SH-SY5Y (cell line): ENCODE measurements around the gene RIN1.

ENCODE experiments used
- GATA2 ChIP-seq: IDR thresholded peaks from 2 replicates; pipeline ENCODE4 v1.6.1; 2011; ENCODE audit warnings: mild to moderate bottlenecking, low read depth, low read length
- GATA3 ChIP-seq: IDR thresholded peaks from 2 replicates; pipeline ENCODE4 v1.6.1; 2011; ENCODE audit warnings: low read depth, mild to moderate bottlenecking, low read length, moderate library complexity

DNA sequence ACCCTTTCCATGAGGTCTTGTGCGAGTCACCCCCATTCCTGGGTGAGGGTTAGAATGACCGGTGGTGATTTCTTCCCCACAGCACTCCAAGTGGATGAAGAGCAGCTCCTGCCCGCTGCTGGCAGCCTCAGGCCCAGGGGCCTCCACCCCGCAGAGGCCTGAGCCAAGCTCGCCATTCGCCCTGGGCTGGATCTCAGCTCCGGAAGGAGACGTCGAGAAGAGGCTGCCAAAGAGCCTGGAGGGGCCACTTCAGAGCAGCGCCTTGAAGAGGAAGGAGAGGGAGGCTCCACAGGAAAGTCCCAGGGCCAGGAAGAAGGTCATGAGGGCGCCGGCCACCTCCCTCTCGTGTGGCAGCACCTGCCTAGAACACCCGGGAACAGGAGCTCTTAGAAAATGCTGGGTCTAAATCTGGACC lies 27.0 kb upstream of the RIN1 start:
- TF ChIP-seq GATA3 (no peak), GATA2 (no peak)
